Activated naive CD4-positive, alpha-beta T cell treated with Interleukin-2 at 50 U/mL for 16 hours (primary cell): Measurements from ENCODE around the gene CASTOR1.
"Not testable (repeated sequence)": the region's sequence is repeated elsewhere in the genome, so short reads cannot be mapped to it uniquely, and the experiment has no call there.

Source experiments
- DNase-seq: peaks from one replicate; pipeline ENCODE4 v3.0.0-alpha.2; 2020

Gene CASTOR1

DNA sequence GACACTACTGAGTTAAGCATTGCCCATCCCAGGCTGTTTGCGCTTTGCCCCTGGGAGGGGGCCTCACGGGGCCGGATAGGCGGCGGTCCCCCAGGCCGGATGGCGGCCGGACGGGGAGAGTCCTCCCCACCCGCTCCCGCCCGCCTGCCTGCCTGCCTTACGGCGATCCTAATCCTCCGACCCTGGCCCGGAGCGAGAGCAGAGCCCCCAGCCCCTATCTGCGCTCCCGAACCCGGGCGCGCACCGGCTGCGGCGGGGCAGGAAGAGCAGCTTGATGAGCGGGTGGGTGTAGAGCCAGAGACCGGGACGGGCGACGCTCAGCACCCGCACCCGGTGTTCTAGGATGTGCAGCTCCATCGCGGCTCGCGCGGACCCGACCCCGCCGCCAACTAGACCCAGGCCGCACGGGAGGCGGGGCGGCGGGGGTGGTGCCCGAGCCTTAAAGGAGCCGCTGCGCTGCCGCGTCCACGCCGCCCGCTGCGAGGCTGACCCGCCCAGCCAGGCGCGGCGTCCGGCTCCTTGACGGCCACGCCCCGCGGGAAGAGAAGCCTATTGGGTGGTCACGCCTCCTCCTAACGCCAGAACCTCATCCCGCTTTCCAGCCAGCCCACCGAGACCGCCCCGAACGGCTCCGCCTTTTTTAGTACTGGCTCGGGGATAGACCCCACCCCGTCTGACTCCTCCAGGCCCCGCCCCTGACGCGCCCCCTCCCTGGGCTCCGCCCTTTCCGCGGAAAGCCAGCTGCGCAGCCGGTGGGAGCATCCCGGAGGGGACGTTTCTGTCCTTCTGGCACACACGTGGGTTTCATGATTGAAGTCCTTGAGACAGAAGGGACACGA is at the start of gene CASTOR1:
TSS of gene CASTOR1 (minus strand) at position 365 of the 839 bp plus-strand sequence. CDS start at position 357, 8 bp downstream.
- peak; percentile 90 for DNase-seq

DNA sequence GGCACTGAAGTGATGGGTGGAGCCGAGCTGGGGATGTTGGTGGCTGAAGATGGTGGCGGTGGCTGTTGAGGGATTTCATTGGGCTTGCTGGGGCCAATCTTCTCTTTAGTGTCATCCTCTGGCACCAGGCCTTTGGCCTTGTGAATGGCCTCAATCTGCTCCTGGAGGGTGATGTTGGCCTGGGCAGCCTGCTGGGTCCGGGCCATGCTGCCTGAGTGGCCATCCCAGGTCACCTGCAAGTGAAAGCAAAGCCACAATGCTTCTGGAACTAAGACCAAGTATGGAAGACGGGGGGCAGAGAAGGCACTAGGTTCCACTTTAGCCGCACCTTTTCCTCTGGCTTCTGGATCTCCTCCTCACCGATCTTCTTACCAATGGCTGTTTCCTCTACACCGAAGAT is 49.5 kb upstream of the CASTOR1 start:
- no peak for DNase-seq

DNA sequence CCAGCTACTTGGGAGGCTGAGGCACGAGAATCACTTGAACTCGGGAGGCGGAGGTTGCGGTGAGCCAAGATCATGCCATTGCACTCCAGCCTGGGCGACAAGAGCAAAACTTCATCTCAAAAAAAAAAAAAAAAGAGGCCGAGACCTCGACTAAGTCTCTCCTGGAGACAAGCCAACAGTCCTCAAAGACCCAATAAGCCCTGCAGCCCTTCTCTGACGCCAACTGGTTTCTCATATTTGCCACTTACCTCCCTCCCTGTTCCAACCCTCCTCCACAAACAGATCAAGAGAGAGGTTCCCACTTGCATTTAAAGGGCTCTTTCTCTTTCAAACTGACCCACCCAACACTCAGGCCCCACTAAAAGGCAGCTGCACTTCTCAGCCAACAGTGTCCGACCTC is 49.0 kb upstream of the CASTOR1 start:
- DNase-seq = not testable (repeated sequence)

DNA sequence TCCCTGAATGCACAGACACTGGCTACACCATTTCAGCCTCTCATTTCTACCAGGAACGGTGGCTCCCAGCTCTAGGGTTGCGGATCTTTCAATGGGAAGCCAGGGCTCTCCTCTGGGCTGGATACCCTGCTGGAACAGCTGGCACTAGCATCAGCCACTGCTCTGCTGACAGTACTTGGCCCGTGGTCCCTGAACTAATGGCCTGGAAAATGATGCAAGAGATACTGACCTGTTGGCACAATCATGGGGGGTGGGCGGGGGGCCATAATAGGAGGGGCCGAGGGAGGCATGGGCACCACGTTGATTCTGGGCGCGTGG is 48.1 kb upstream of the CASTOR1 start:
- no peak for DNase-seq

DNA sequence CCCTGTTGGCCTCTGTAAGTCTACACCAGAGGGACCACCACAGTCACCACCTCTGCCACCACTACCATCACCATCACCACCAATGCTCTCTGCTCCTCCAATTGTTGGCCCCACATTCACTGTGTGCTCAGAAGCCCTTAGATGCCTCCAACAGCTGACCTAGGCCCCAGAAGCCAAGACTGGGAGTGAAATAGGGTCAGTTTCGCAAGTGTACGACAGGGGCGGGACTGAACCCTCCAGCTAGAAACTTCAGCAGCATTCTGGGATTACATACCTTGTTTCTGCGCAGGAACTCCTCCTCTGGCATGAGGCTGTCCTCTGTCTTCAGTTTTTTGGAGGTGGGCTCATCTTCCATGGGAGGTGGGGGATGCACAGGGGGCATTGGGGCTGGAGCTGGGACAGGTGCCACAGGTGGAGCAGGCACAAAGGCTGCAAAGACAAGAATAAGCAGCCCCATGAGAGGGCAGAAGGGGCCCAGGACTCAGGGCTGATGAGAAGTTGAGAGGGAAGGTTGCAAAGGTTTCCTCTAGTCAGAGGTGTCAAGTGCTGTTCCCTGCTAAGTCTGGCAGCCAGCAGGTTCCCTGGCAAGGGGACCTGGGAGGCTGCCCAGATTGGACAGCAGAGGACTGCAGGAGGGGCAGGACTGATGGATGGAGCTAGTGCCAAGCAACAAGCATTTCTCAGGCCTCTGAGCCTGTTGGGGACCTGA is 47.6 kb upstream of the CASTOR1 start:
- no peak for DNase-seq

DNA sequence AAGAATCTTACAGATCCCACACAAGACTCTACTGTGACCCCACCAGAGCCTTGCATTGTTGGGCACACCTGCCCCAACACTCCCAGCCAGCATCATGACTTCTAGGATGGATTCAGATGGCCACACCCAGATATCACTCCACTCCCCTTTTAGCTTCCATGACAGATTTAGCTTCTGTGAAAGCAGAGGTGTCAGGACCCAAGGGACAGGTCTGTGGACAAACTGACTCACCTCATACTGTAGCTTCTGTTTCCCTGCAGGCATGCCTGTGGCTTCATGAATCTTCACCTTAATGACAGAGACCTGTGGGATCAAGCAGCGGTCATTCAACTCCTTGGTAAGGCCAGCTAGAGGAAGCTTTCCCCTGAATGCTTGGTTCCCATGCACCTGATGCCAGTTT is 45.9 kb upstream of the CASTOR1 start:
- DNase-seq = no peak

DNA sequence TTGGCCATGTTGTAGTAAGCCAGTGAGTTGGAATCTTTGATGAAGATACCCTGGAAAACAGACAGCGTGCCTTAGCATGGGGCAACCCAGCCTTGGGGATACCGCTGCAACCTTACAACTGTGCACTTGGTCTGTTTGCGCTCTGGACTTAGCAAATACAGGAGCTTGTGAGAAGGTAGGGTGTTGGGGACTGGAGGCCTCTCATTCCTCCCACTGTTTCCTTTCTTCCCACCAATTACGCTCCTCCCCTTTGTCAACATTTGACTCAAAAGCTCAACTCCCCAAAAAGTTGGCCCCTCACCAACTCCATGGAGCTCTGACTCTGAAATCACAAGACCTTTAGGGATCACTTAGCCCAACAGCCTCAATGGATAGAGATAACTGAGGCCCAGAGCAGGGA is 45.3 kb upstream of the CASTOR1 start:
- no peak for DNase-seq

DNA sequence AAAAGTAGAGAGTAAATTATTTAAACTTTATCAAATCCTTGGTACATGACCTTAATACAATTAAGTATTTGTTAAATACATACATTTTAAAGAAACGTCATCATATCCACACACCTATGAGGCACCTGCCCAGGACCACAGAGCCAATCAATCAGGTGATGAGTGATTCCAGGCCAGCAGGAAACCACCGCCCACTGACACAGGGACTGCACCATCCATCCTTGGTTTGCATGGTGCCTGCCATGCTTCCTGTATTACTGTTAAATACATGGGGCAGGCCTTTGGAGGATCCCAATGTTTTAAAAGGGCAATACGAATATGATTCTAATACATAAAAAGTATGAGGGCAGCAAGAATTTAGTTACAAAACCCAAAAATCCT is 44.4 kb upstream of the CASTOR1 start:
- DNase-seq = no peak

DNA sequence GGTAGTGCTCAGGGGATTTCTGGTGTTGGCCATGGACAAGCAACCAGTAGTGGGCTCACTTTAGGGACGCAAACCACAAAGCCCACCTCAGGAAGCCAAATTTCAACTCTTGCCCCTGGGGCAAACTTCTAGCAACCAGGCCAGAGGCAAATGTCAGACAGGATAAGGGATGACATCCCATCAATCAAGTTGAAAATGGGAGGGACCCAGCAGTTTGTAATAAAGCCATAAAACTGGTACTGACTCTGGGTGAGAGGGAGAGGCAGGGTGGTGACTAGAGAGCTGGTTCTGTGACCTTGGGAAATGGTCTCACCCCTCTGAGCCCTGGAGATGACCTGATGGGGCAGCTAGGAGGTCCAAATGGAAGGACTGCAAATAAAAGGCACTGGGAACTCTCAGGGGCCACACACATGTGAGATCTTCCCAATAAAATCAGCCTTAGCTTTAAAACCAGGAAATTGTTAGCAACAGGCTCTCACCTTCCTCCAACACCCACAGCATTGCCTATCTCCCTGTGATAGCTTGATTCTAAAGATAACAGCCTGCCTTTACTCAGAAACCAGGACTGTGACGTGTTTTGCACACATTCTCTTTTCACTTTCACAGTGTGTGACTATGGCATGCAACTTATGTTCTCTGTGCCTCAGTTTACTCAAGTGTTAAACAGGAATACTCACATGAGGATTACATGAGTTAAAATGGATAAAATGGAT is 43.8 kb upstream of the CASTOR1 start:
- no peak for DNase-seq

DNA sequence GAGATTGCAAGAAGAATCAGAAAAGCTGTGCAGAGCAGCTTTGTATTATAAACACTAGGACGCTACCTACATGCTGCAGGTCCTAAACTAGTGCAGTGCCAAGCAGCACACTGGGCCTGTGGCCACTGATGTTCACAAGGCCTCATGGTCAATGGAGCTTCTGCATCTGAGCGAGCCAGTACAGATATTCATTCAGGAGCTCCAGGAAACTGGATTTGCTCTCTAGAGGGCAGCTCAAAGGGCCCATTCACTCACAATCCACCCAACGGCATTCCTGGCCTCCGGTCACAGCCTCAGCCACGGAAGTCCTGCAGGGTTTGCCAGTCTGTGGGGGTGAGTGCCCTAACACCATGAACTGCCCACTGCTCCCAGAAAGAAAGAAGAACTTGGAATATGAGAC is 43.2 kb upstream of the CASTOR1 start:
- DNase-seq = no peak

DNA sequence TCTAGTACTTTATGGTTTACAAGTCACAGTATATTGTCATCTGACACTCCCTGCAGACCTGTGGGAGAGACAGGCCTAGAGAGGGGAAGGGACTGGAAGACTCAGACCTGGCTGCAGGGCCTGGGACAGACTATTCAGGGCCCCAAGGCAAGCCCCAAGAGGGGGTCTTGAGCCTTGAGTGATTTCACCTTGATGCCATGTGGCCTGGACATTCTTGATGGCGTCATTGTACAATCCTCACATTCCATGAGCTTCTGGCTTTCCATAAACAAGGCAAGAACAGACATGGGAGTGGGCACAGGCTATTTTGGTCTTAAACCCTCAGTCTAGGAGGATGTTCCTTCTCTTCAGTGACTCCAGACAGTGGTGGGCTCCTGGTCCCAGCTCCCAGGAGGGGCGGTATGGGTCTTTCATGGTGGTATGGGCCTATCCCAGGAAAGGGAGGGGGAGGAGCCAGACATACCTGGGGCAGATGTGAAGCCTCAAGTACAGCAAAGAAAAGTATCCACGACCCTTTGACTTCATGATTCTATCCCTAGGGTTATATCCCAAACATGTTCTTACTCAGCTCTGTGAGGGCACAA is 39.3 kb upstream of the CASTOR1 start:
- no peak for DNase-seq

DNA sequence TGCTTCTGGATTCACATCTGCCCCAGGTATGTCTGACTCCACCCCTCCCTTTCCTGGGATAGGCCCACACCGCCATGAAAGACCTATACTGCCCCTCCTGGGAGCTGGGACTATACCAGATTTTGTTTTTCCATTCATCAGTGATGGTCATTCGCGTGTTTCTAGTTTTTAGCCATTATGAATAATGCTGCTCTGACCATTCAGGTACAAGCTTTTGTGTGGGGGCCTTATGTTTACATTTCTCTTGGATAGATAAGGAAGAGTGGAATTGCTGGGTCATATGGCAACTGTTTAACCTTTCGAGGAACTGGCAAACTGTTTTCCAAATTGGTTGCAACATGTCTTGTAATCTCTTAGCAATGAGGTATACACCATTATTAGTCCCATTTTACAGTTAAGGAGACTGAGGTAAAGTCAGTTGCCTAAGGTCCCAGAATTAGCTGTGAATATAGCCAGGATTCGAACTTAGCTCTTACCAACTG is 38.6 kb upstream of the CASTOR1 start:
- DNase-seq = no peak

DNA sequence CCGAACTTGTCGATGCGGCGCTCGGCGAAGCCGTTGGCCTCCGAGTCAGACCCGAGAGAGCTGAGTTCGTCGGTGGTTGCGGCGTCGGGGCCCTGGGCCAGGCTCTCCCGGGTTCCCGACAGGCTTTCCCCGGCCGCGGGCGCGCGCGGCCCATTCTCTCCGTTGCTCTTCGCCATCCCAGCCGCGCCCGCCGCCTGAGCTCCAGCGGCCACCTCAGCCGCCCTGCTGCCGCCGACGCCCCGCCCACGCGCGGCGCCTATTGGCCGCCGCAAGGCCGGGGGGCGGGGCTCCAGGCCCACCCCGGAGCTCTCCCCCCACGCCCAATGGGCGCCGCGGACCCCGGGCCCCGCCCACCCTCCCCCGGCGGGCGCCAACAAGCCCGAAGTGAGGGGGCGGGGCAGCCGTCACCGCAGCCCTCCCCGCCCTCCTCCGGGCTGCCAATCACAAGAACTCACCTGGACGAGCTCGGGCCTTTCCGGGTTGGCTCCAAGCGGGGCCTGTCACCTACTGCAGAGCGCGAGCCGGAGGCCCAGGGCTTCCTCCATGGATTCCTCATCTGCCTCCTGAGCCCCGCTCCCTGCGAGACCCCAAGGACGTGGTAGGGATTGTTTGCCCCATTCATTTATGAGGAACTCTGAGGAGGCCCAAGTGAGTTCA is 37.5 kb upstream of the CASTOR1 start, which contains the start of gene TBC1D10A:
TSS of gene TBC1D10A (minus strand) at position 236 of the 657 bp plus-strand sequence. CDS start at position 176, 60 bp downstream.
- DNase-seq = peak; percentile 91

DNA sequence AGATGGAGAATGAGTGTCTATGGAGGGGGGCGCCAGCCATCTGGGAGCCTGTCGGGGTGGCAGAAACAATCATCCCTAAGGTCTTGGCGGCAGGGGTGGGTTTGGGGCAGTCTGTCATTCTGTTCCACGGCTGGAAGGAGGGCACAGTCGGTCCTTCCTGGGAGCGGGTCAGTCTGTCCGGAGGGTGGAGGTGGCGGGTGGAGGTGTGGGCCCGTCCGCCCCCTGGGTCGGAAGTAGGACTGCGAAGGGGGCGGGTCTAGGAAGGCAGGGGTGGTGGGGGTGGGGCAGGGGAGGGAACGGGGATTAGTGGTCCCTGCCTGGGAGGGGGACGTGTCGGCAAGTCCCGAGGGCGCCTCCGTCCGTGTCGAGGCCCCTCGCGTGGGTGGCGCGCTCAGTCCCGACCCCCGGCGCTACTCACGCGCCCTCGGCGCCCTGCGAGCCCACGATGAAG is 37.0 kb upstream of the CASTOR1 start:
- DNase-seq = no peak

DNA sequence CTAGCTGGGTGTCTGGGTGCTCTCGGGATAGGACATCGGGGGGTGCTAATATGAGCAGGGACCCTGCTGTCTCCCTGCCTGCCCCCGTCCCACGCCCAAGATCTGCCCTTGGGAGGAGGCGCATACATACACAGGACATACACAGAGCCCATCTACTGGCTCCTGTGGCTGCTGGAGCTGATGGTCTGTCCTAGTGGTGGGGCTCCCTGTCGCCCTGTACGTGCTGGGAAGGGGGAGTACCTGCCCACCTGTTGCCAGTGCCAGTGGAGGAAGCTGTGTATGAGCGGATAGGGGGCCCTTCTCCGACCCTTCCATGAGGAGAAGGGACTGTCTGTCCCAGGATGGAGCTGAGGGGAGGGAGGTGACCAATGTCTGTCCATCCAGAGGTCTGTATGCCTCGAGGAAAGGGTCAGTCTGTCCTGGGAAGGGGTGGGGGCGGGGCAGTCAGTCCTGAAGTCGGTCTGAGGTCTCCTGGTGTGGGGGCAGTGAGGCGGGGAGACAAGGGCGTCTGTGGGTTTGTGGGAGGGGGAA is 36.5 kb upstream of the CASTOR1 start:
- no peak for DNase-seq

DNA sequence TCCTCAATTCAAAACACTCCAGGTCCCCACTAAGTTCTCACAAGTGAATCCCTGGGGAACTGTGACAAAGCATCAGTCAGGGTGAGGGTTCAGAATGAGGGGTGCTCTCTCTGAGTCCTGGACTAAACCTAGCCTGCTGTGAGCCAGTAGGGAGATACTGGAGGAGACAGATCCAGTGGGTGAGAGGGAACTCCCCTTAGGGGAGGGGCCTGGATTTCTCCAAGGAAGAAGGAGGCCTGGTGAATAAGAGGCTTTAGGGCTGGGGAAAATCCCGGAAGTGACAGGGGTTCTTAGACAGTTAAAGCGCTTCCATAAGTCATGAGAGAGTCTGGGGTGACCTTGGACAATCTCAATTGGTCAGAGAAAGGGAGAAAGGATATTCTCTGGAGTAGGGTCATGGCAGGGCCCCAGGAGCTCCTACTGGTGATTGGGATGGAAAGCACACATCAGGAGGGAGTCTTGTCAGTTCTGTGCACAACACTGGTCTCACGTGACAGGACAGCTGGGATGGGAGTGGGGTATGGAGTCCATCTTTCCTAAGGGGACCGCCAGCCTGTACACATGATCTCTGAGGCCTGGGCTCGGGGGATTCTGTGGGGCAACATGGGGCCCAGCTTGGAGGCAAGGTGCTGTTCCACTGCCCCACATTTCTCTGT is 35.9 kb upstream of the CASTOR1 start:
- no peak for DNase-seq

DNA sequence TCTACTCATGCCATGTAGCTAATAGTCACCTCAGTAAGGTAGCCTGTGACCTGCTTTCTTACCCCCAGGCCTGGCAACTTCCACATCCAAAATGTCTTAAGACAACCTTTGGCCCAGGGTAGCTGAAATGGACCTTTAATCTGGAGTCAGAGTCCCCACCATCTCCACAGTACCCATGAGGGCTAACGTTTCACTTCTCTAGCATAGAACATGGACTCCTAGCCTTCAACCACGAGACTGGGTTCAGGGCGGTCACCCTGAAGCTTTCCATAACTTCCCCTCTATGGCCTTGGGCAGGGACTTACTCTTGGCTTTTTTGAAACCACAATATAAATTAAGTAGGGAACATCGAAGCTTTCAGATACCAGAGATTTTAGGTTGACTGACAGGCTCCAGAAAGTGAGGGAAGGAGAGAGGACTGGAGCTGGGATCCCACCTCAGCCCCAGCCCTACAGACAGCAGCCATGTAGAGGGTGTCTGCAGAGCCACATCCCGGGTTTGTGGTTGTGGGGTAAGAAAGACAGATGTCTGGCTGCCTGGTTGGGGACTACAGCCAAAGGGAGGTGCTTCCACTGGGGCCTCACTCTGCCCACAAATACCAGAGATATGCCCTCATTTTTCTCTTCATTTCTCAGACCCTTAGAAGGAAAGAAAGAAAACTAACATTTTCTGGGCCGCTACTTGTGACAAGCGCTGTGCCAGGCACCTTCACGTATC is 34.9 kb upstream of the CASTOR1 start:
- DNase-seq = no peak

DNA sequence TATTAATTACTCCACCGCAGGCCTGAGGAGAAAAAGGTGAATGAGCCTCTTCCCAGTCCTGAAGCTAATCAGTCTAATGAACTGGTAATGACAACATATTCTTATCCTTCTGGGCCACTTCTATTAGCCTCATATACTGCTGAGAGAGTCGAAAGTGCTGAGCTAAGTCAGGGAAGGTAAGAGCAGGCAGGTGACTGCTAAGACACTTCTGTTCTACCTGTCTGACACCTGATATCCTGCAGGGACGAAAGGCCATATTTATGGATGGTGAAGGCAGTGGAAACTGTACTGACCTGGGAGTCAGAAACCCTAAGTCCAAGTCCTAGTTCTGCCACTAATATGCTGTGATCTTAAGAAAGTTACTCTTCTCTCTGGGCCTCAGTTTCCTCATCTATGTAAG is 33.9 kb upstream of the CASTOR1 start:
- no peak for DNase-seq

DNA sequence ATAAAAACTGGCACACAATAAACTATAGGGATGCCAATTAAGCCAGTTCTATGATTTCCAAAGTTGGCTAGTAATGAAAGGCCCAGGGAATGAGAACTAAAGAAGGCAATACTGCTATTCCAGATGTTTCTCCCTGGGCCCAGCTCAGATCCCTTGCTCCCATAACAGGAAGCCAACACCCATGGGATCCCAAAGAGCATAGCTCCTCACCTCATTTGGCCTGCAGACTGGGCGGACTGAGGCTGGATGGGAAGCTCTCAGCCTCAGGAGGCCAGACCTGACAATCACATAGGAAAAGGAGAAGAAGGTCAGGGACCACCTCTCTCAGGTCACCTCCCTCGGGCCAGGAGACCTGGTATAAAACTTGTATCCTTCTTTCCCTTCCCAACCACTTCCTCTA is 32.2 kb upstream of the CASTOR1 start:
- no peak for DNase-seq

DNA sequence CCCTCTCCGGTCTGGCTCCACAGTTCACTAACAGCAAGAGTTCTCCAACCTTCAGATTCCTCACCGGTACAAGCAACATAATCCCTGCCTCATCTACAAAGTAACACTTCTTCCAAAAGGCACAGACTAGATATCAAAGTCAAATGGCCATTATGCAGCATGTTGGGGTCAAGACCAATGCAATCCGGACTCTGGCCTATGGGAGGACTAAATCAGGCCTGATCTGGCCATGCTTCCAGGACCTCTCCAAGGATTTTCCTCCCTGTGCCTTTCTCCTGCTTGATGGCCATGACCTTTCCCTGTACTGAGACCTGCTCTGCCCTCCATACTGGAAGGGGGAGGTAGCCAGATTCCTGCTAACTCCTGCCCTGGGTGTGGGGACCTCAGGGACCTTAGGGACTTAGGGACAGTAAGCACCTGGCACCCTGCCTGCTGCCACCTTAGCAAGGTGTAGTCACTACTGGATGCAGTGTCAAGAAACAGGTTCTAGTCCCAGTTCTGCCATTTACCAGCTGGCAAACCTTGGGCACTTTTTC is 30.8 kb upstream of the CASTOR1 start:
- DNase-seq = no peak
